GM21360 (cell line): ENCODE results near the gene MED13L.

ENCODE experiments used
- ATAC-seq: cut with Tn5 transposase; IDR thresholded peaks from one replicate; pipeline ENCODE4 v1.9.1; 2021; ENCODE audit warnings: mild to moderate bottlenecking, moderate library complexity; ENCODE audit not compliant: unreplicated experiment

The MED13L gene

GRCh38 chr12:116277467-116278278, at the start of gene MED13L:
Gene MED13L (minus strand): TSS chr12:116277693. CDS start chr12:116277131, 562 bp downstream.
- ATAC-seq: peak; percentile 76

DNA sequence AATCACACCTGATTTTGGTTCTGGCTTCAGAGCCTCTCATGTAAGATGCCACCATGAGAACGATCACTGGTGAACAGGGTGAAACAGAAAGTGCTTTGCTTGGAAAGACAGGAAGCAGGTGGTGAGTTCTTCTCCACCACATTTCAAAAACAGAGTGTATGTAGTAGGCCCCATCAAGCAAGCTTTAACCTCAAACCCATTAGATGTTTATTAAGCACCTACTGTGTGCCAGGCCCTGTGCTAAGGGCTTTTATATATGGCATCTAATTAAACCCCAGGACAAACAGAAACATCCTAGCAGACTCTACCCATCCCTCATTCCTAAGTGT, 47.8 kb upstream of the MED13L start:
- ATAC-seq: peak; percentile 65

- ATAC-seq: peak; percentile 11
Observed at GRCh38 chr12:116324654-116325335, 47.3 kb upstream of the MED13L start.

- no peak for ATAC-seq
Observed at GRCh38 chr12:116323406-116324386, 46.2 kb upstream of the MED13L start.

GRCh38 chr12:116321913-116322312, 44.4 kb upstream of the MED13L start:
- ATAC-seq: no peak

DNA sequence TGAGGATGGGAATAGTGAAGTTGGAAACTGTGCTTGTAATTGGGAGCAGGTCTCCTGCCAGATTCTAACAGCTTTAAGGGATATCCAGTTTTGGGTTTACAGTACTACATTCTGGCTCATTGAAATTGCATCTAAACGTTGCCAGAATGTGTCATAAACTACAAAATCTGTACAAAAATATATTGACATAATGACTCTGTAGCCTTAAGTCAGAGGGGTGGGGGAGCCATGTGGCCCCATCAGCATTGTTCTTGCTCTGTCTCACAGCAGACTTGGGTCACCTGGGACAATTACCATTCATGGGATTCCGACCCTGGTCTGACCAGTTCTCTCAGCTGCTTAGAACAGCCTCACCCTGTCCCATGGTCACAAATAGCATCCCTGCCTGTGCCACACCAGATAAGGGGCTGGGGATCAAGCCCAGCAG, 43.3 kb upstream of the MED13L start:
- ATAC-seq: no peak

GRCh38 chr12:116319898-116320621, 42.6 kb upstream of the MED13L start:
- no peak for ATAC-seq

- ATAC-seq: no peak
Observed at GRCh38 chr12:116319233-116319897, 41.9 kb upstream of the MED13L start.

DNA sequence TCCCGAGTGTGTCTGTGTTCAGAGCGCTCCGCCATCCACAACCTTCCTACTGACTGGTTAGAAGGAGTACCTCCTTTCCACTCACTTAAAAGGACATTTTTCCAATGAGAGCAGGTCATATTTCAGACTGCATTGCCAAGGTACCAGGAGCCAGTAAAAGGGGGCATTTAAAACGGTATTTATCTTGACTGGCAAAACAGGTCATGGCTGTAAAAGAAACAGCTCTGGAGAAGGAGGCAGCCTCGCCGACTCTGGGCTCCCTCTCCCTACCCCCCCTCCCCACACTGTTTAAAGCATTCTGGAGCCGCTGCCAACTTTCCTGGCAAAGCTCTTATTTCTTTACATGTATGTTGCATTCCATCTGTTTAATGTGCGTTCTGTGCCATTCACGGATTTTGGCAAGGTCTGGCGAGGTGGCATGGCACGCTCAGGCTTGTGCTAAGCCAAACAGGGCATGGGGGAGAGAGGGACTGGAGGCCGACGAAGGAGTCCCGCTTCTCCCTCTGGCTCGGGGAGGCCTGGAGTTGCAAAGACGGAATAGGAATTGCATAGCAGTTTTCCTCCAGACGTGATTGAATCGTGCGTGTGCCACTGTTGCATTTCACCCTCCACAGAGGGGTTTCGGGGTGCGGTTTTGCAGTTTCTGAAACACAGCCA, 41.2 kb upstream of the MED13L start:
- no peak for ATAC-seq

GRCh38 chr12:116317986-116318575, 40.6 kb upstream of the MED13L start:
- no peak for ATAC-seq

- no peak for ATAC-seq
Observed at GRCh38 chr12:116317139-116317538, 39.6 kb upstream of the MED13L start.

GRCh38 chr12:116314477-116314876, 37.0 kb upstream of the MED13L start:
- no peak for ATAC-seq

- ATAC-seq: no peak
Observed at GRCh38 chr12:116313194-116313927, 35.9 kb upstream of the MED13L start.

- ATAC-seq: no peak
Observed at GRCh38 chr12:116310082-116310481, 32.6 kb upstream of the MED13L start.

DNA sequence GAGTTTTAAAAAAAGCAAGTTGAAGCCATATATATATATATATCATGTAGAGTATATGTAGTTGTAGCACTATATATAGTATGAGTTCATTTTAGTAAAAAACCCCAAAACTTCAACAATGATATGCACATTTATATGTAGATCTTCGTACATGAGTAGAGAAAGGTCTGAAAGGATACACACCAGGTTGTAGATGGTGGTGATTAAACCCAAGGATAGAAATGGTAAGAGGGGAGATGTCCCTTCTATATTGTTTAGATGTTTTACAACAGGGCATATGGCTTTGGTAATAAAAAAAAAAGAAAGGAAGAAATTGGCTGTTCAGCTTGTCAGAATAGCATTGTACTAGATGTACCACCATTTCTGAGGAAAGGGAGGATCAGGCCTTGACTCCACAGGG, 31.9 kb upstream of the MED13L start:
- ATAC-seq: no peak

- no peak for ATAC-seq
Observed at GRCh38 chr12:116308647-116309046, 31.2 kb upstream of the MED13L start.

- no peak for ATAC-seq
Observed at GRCh38 chr12:116306968-116307367, 29.5 kb upstream of the MED13L start.

GRCh38 chr12:116306506-116306905, 29.0 kb upstream of the MED13L start:
- no peak for ATAC-seq
